GM18870 (cell line): ENCODE measurements around the gene HRK.

Source experiments
- ATAC-seq: cut with Tn5 transposase; IDR thresholded peaks from one replicate; pipeline ENCODE4 v1.9.1; 2021; ENCODE audit warnings: moderate library complexity; ENCODE audit not compliant: unreplicated experiment

HRK gene

DNA sequence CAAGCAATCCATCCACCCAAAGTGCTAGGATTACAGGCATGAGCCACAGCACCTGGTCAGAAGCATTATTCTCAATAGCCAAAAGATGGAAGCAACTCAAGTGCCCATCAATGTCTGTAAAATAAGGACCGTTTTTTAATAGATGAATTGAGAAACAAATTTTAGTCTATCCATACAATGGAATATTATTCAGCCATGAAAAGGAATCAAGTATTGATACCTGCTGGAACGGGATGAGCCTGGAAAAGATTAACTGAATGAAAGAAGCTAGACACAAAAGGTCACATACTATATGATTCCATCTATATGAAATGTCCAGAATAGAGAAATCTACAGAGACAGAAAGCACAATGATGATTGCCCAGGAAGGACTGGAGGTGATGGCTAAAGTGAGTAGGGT is 20.4 kb upstream of the HRK start:
- no peak for ATAC-seq

- no peak for ATAC-seq
Measured at GRCh38 chr12:116898669-116899068, 17.4 kb upstream of the HRK start.

DNA sequence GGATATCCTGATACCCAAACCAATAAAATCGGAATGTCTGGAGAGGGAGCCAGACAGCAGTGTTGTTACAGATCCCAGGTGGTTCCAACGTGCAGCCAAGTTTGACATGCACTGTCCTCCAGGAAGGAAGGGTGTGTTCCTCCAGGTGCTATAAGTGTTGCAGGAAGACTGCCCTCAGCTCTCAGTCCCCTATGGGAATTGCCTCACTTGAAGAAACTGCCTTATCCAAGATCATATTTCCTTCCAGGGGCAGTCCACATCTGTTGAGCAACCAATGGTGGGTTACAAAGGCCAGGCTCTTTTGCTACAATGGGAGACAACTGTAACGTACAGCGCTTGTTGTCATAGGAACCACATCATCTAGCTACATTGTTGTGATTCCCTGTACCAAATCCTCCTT is 16.2 kb upstream of the HRK start:
- no peak for ATAC-seq

DNA sequence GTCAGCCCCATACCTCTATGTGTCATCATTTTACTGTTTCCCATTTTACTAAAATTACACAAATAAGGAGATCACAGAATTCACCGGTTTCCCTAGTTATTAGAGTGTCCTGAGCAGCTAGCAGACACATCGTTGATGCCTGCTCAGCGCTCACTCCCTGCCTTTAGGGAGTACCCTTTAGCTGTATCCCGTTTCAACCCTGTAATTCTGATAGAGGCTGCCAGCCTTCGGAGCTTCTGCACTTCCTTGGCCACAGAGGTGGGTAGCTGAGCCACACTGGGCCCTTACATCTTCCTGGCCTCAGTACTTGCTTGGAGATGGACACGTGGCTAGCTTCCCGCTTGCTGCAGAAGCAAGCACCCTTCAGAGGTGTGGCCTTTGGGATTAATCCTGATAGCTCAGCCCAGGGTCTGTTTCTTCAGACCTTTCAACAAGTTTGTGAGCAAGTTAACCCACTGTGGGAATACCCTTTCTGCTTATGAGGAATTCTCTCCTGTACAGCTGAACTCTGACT is 15.2 kb upstream of the HRK start:
- no peak for ATAC-seq

GRCh38 chr12:116894913-116895312 is 13.7 kb upstream of the HRK start:
- ATAC-seq, result no peak

DNA sequence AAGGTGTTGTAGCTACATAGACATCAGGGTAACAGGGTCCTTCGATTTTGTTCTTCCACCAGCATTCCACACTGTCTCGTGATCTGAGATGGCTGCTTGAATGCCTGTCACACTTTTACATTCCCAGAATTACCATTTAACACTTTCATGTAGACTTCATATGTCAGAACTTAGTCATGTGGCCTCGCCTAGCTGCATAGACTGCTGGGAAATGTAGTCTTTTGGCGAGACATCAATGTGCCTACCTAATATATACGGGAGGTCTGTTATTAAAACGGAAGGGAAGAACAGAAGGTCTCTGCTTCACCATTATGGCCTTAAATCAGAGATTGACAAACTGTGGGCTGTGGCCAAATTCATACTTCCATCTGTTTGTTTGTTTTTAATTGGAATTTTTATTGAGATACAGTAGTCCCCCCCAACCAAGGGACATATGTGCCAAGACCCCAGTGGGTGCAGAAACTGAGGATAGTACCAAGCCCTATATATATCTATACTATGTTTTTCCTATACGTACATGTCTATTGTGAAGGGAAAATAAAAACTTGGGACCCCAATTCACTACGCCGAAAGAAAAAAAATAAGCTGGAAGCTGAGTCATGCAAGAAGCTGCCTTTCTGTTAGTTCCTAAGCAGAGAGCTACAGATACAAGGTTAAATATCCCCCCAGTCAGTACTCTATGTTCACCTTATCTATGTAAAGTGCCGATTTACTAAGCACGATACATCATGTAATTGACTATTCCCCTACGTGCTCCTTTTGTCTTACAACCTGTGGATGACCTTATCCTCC is 11.3 kb upstream of the HRK start:
- ATAC-seq, result no peak

DNA sequence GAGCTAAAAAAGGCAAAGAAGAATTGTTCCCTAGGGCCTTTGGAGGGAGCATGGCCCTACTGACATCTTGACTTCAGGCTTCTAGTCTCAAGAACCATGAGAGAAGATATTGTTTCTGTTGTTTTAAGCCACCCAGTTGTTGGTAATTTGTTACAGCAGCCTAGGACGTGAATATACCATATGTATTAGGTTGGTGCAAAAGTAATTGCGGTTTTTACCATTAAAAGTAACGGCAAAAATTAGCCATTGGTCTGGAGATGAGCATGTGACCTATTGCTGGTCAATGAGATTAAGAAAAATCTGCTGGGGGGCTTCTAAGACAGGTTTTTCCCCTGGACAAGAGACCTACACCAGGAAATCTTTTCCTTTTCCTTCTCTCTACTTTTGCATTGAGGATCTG is 9.8 kb upstream of the HRK start:
- ATAC-seq, result no peak

GRCh38 chr12:116890330-116890729 is 9.1 kb upstream of the HRK start:
- ATAC-seq, result no peak

- ATAC-seq, result no peak
Measured at GRCh38 chr12:116887897-116888296, 6.7 kb upstream of the HRK start.

- no peak for ATAC-seq
Measured at GRCh38 chr12:116887244-116887643, 6.0 kb upstream of the HRK start.

- no peak for ATAC-seq
Measured at GRCh38 chr12:116885491-116885890, 4.2 kb upstream of the HRK start.

GRCh38 chr12:116884871-116885270 is 3.6 kb upstream of the HRK start:
- ATAC-seq, result no peak

DNA sequence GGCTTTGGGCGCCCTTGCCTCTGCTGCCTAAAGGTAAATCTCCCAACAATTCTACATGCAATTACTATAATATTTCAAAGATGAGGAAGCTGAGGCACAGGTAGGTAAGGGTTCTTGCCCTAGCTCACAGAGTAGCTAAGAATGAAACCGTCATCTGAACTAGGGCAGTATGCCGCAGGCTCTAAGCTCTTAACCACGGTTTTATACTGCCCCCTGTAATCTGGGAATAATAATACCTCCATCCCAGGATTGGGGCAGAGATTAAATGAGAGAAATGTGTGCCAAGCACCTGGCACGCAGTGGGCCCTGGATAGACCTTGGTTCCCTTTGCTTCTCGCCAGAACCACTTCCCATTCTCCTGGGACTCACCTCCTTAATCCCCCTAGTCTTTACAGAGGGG is 1.5 kb upstream of the HRK start:
- no peak for ATAC-seq

DNA sequence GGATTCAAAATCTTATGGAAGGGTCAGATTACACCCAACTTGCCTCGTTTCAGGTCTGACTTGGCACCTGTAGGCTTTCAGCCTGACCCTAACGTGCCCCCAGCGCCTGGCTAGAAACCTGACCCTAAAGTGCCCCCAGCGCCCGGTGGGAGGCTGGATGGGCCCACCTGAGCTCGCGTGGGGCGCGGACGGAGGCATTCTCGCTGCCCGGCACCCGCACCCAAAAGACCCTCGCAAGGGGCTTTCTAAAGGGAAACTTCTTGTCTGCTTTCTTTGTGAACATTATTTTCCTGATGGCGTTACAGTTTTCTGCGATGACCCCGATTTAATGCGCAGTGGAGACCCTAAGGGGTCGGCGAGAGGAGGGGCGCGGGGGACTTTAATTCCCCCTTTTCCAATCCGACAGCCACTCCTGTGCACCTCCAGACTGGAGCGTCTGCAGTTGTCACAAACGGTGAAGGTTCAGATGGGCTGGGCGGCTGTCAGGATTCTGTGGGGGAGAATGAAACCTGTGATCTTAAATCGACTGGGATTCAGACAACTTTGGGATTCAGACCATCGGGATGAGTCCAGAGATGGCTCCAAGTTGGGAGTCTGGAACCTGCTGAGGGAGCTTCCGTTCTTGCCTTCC is 751 bp upstream of the HRK start:
- ATAC-seq, result no peak

DNA sequence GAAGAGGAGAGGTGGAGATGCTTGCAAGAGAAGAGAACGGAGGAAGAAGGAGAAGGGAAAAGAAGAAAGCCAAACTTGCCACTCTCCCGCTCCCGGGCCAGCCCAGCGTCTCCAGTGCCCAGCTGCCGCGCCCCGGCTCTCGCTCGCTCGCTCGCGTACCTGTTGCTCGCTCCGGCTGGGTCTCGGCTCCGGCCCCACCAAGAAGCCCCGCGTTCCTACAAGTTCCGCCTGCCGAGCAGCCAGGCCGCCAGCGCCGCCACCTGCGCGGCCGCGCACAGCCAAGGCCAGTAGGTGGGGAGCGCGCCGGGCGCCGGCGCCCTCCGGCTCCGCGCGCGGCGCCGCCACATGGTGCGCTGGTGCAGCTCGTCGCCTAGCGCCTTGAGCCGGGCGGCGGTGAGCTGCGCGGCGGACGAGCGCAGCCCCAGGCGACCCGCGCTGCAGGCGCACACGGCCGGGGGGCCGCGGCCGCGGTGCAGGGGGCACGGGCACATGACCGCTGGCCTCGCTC is 370 bp downstream of the HRK start:
- ATAC-seq, result no peak

DNA sequence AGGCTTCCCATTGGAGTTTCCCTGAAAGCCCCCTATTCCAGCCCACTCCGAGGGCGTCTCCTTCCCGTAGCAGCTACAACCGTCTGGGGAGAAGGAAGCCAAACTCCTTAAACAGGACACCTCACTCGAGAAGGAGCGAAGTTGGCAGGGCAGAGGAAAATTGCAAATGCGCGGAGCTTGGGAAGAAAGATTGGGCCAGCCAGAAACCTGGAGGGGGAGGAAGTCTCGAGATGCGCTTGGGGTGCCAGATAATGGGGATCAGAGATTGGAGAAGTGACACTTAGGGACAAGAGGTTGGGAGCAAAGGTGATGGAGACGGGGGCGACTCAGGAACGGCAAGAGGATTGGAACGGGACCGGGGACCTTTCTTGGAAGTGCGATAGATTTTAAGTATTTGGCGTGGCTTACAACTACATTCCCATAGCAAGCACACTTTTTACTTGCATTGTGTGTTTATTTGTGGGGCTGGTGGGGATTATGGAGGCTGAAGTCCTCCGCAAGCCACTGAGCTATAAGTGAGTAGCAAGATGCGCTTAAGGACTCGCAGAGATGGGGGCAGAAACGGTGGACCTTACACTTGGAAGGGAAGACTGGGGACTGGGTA is 926 bp downstream of the HRK start:
- ATAC-seq, result no peak

DNA sequence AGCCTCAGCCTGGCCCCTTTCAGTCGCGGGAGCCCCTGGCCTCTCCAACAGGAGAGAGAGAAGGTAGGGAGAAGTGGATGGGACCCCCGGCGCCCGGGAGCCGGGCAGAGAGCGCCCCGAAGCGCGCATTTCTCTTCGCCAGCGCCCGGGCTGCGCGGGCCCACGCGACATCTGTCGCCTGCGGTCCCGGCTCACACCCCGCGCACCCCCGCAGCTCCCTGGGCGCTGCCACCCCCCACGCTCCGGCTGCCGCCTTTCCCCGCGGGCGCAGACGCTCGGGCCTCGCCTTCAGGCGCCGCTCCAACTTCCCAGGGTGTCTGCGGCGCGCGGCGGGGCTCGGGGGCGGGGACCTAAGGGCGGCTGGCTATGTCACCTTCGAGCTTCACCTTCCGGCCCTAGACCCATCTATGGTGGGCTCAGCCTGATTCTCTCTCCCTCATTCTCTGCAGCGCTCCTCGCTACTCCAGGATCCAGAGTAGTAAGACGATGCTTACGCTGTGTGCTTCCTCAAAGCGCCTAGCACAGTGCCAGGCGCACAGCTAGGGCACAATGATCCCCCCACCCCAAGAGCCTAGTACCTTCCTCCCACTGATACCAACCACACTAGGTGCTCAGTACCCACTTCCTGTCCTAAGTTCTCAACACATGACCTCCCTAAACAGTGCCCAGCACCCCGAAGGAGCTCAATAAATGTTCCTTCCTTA is 1.6 kb downstream of the HRK start:
- no peak for ATAC-seq

- no peak for ATAC-seq
Measured at GRCh38 chr12:116878567-116879508, 2.4 kb downstream of the HRK start.

DNA sequence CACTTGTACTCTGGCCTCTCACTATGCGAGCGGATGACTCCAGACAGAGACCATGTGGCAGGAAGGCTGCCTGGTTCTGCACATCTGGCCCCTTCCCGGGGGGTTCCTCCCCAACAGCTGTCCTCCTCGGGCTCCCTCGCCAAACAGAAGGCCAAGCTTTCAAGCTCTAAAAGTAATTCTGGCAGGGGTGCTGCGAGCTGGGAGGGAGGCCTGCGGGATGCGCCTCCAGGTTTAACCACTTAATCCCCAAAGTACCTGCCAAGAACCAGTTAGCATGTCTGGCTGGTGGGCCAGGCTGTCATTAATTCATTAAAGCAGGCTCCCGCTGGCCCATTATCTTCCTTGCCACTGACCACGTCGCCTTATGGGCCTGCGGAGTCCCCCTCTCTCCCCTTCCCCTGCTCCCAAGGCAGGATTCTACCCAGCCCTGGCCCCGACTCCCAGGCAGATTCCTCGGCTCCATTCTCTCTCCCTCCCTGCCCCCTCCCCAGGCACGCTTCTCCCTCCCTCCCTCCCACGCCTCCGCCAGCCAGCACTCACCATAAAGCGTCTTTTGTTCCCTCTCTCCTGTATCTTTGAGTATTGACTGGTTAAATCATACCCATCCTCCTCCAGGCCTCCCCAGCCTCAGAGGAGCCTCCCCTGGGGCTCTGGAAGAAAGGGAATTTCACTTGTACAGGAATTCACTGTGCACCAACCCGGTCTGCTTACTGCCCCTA is 4.9 kb downstream of the HRK start:
- no peak for ATAC-seq
